Fibroblast of lung (primary cell): ENCODE results near the gene ZNF804B. TPM values are rescaled to one million over a fixed set of nuclear protein-coding genes. Genes with fewer than 3 reads are reported as not detected.

Source experiments
- DNase-seq, 2 donors: peaks; one replicate each; pipeline versions ENCODE4 v3.0.0 to v3.0.0-alpha.2; 2010; ENCODE audit warnings: low read depth in 2 of 2
- H2AFZ ChIP-seq: 2 replicates; pipeline ENCODE4 v1.5.1; 2012; ENCODE audit warnings: low read length, control low read depth, inconsistent platforms
- H3K27ac ChIP-seq: 2 replicates; pipeline ENCODE4 v1.5.1; 2011; ENCODE audit warnings: low read length, control low read depth; ENCODE audit not compliant: insufficient read depth
- H3K27me3 ChIP-seq: 2 replicates; pipeline ENCODE4 v1.5.1; 2011; ENCODE audit warnings: mild to moderate bottlenecking, low read length; ENCODE audit not compliant: control insufficient read depth, insufficient read depth
- H3K36me3 ChIP-seq: 2 replicates; pipeline ENCODE4 v1.5.1; 2011; ENCODE audit warnings: low read length; ENCODE audit not compliant: control insufficient read depth, insufficient read depth
- H3K4me1 ChIP-seq: 2 replicates; pipeline ENCODE4 v1.5.1; 2011; ENCODE audit warnings: low read length; ENCODE audit not compliant: control insufficient read depth, insufficient read depth; ENCODE audit errors: extremely low read depth
- H3K4me2 ChIP-seq: 2 replicates; pipeline ENCODE4 v1.5.1; 2011; ENCODE audit warnings: low read length, control low read depth; ENCODE audit not compliant: insufficient read depth; ENCODE audit errors: extremely low read depth
- H3K4me3 ChIP-seq, 4 experiments: fragments of 200-600 bp in 1 of 4; sonication (generic) in 1 of 4; replicated peaks in 1 of 4; 2 replicates each; pipeline ENCODE4 v1.5.1; 2011 to 2016; ENCODE audit warnings: low read length in 4 of 4, low read depth in 3 of 4, mild to moderate bottlenecking in 3 of 4, control low read depth in 2 of 4, inconsistent platforms in 1 of 4, mixed read lengths in 1 of 4; ENCODE audit not compliant: insufficient read depth in 1 of 4; ENCODE audit errors: control extremely low read depth in 1 of 4
- H3K79me2 ChIP-seq: 2 replicates; pipeline ENCODE4 v1.5.1; 2012; ENCODE audit warnings: mild to moderate bottlenecking, low read length, inconsistent platforms; ENCODE audit not compliant: control insufficient read depth, insufficient read depth
- H3K9ac ChIP-seq: 2 replicates; pipeline ENCODE4 v1.5.1; 2011; ENCODE audit warnings: mild to moderate bottlenecking, low read length, control low read depth; ENCODE audit not compliant: insufficient read depth
- H3K9me3 ChIP-seq: 2 replicates; pipeline ENCODE4 v1.5.1; 2012; ENCODE audit warnings: low read depth, low read length; ENCODE audit not compliant: control insufficient read depth, insufficient read depth
- H4K20me1 ChIP-seq: 2 replicates; pipeline ENCODE4 v1.5.1; 2011; ENCODE audit warnings: low read length; ENCODE audit not compliant: control insufficient read depth, insufficient read depth; ENCODE audit errors: extremely low read depth
- EZH2 ChIP-seq: IDR thresholded peaks from 2 replicates; pipeline ENCODE4 v1.5.1; 2012; ENCODE audit warnings: low read length, control low read depth, mild to moderate bottlenecking; ENCODE audit errors: missing control alignments
- polyA plus RNA-seq, 2 donors: library from polyadenylated mRNA; depleted of rRNA in 1 of 2; stranded (reverse) in 1 of 2; unstranded in 1 of 2; fragments of >200 nt; gene quantifications; 2 replicates each; pipeline ENCODE4 v1.2.1, GENCODE V29; 2011 to 2012; ENCODE audit warnings: missing spikeins in 1 of 2
- total RNA-seq: library from RNA; depleted of rRNA; stranded (reverse); fragments of >200 nt; gene quantifications from 2 replicates; pipeline ENCODE4 v1.2.1, GENCODE V29; 2014
- TF ChIP-seq, protein P1 (sequence below), 2 donors: IDR thresholded peaks in 1 of 2; conservative IDR thresholded peaks in 1 of 2; 1 replicate in 1 of 2; 2 replicates in 1 of 2; pipeline ENCODE4 v1.5.1; 2011 to 2012; ENCODE audit warnings: low read length in 2 of 2, control low read depth in 1 of 2, inconsistent platforms in 1 of 2, low read depth in 1 of 2, mild to moderate bottlenecking in 1 of 2

ZNF804B gene
- total and polyA plus RNA-seq, 2 donors (not counting 1 experiment from before 2014, with no cell fraction given): not detected

DNA sequence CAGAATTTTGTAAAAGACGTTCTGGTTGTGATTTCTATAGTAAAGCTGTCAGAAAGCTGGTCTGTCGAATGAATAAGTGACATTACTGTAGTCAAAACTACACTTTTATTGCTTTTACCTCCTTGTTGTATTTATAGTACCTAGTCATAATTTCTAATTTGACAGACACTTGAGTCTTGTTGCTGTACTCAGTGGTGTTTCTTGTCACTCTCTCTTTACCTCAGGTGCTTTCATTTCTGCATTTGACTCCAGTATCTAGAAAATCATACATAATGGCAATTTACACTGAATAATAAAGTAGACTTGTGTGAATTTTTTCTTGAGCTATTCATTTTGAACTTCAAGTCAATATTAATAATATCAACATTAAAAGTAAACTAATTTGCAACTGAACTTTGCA is 293.6 kb downstream of the ZNF804B start:
- Histone ChIP-seq H3K9ac (no peak overlapping the region), H3K4me1 (no peaks in the 10 kb centered on the region), H3K27me3 (no peaks in the 10 kb centered on the region), H2AFZ (no peak overlapping the region), H3K4me3 (no peak overlapping the region), H3K36me3 (no peaks in the 10 kb centered on the region), H3K79me2 (no peaks in the 10 kb centered on the region), H4K20me1 (no peaks in the 10 kb centered on the region), H3K9me3 (no peaks in the 10 kb centered on the region), H3K4me2 (no peak overlapping the region), H3K27ac (no peak overlapping the region)
- DNase-seq: no peak
- TF ChIP-seq EZH2: no peak
- TF ChIP-seq, protein P1, sequence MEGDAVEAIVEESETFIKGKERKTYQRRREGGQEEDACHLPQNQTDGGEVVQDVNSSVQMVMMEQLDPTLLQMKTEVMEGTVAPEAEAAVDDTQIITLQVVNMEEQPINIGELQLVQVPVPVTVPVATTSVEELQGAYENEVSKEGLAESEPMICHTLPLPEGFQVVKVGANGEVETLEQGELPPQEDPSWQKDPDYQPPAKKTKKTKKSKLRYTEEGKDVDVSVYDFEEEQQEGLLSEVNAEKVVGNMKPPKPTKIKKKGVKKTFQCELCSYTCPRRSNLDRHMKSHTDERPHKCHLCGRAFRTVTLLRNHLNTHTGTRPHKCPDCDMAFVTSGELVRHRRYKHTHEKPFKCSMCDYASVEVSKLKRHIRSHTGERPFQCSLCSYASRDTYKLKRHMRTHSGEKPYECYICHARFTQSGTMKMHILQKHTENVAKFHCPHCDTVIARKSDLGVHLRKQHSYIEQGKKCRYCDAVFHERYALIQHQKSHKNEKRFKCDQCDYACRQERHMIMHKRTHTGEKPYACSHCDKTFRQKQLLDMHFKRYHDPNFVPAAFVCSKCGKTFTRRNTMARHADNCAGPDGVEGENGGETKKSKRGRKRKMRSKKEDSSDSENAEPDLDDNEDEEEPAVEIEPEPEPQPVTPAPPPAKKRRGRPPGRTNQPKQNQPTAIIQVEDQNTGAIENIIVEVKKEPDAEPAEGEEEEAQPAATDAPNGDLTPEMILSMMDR (conservative IDR thresholded peaks at IDR 0.05 in 1 of 2, IDR thresholded peaks at IDR 0.05 in 1 of 2; ENCODE audit: low read depth in 1 of 2, low read length in 2 of 2): no peak

DNA sequence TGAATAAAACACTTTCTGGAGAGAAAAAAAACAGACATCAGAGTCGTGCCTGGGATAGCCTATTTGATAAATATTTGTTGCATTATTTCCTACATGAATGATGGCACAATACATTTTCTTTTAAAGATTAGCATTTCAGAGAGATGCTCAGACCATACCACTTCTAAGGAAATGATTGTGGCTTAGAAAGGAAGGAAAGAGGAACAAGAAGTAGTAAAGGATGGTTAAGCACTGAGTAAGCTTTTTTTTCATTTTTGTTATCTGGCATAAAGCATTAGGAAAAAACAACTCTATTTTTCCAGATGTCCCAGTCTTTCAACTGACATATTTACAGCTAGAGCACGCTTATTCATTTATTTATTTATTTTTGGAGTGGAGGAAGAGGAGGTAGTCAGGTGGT is 294.9 kb downstream of the ZNF804B start:
- TF ChIP-seq, protein P1 (conservative IDR thresholded peaks at IDR 0.05 in 1 of 2, IDR thresholded peaks at IDR 0.05 in 1 of 2; ENCODE audit: low read depth in 1 of 2, low read length in 2 of 2): no peak
- TF ChIP-seq EZH2: no peak
- H3K27me3 ChIP-seq: no peaks in the 10 kb centered on the region
- H3K9ac ChIP-seq: no peak overlapping the region
- H2AFZ ChIP-seq: no peak overlapping the region
- H3K9me3 ChIP-seq: no peaks in the 10 kb centered on the region
- no peak overlapping the region for H3K4me2 ChIP-seq
- H3K27ac ChIP-seq: no peak overlapping the region
- H3K4me3 ChIP-seq: no peak overlapping the region
- no peak for DNase-seq
- H3K4me1 ChIP-seq: no peaks in the 10 kb centered on the region
- H4K20me1 ChIP-seq: no peaks in the 10 kb centered on the region
- no peaks in the 10 kb centered on the region for H3K79me2 ChIP-seq
- no peaks in the 10 kb centered on the region for H3K36me3 ChIP-seq

DNA sequence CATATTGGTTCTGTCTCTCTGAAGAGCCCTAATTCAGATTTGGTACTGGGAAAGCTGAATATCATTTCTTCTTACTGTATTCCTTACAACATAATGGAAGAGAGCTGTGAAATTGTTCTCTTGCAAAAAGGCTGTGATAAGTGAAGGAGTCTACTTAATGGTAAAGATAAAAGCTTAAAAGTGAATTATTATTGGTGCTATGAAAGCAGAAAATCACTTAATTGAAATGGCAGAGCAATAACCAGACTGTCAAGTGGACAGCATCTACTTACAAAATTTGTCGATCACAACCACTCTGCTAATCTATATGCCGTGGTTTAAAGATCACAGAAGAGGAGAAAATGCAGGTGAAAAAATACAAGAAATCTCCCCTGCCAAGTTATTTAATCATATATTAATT is 300.7 kb downstream of the ZNF804B start:
- no peak for DNase-seq
- Histone ChIP-seq H3K9me3 (no peaks in the 10 kb centered on the region), H3K4me2 (no peak overlapping the region), H3K36me3 (no peaks in the 10 kb centered on the region), H3K27me3 (no peaks in the 10 kb centered on the region), H3K4me3 (no peak overlapping the region), H3K27ac (no peak overlapping the region), H3K79me2 (no peaks in the 10 kb centered on the region), H4K20me1 (no peaks in the 10 kb centered on the region), H3K9ac (no peak overlapping the region), H3K4me1 (no peaks in the 10 kb centered on the region), H2AFZ (no peak overlapping the region)
- TF ChIP-seq, protein P1 (conservative IDR thresholded peaks at IDR 0.05 in 1 of 2, IDR thresholded peaks at IDR 0.05 in 1 of 2; ENCODE audit: low read depth in 1 of 2, low read length in 2 of 2): no peak
- TF ChIP-seq EZH2: no peak
